Nephron progenitor cell (in vitro differentiated cells): ENCODE results near the gene AP3M1.

ENCODE experiments used
- DNase-seq: peaks from one replicate; pipeline ENCODE4 v3.0.0; 2021
- H3K27ac Mint-ChIP-seq: 2 replicates; pipeline ENCODE4 v1.8.0; 2021; ENCODE audit warnings: mild to moderate bottlenecking, moderate library complexity, mixed read lengths
- H3K27me3 Mint-ChIP-seq: 2 replicates; pipeline ENCODE4 v1.8.0; 2021; ENCODE audit warnings: mild to moderate bottlenecking, low read depth, mixed read lengths; ENCODE audit not compliant: poor library complexity
- H3K36me3 Mint-ChIP-seq: 2 replicates; pipeline ENCODE4 v1.8.0; 2021; ENCODE audit warnings: low read depth, mixed read lengths
- H3K4me1 Mint-ChIP-seq: 2 replicates; pipeline ENCODE4 v1.8.0; 2021; ENCODE audit warnings: mixed read lengths
- H3K4me3 Mint-ChIP-seq: 2 replicates; pipeline ENCODE4 v1.8.0; 2021; ENCODE audit warnings: mild to moderate bottlenecking, moderate library complexity, mixed read lengths
- H3K9me3 Mint-ChIP-seq: 2 replicates; pipeline ENCODE4 v1.8.0; 2021; ENCODE audit warnings: mild to moderate bottlenecking, moderate library complexity, mixed read lengths
- CTCF ChIP-seq: fragments of 200-600 bp; sonication (generic); IDR thresholded peaks from 2 replicates; pipeline ENCODE4 v1.5.0; 2021; ENCODE audit warnings: antibody characterized with exemption

Gene AP3M1

GRCh38 chr10:74167443-74167842 lies 16.8 kb upstream of the AP3M1 start:
- no peak overlapping the region for H3K4me3 Mint-ChIP-seq

GRCh38 chr10:74165530-74165901 lies 14.9 kb upstream of the AP3M1 start:
- H3K27me3 Mint-ChIP-seq: peaks cover 2% of the 10 kb centered on the region
- peaks cover 21% of the 10 kb centered on the region for H3K36me3 Mint-ChIP-seq
- H3K4me3 Mint-ChIP-seq: no peak overlapping the region
- DNase-seq: no peak
- no peak for TF ChIP-seq CTCF
- H3K9me3 Mint-ChIP-seq: no peaks in the 10 kb centered on the region
- H3K27ac Mint-ChIP-seq: no peak overlapping the region
- H3K4me1 Mint-ChIP-seq: peaks cover 5% of the 10 kb centered on the region

More at GRCh38 chr10:74167443-74167842, 16.8 kb upstream of the AP3M1 start:
- no peak for DNase-seq
- Mint-ChIP-seq H3K4me1 (peaks cover 5% of the 10 kb centered on the region), H3K27me3 (peaks cover 2% of the 10 kb centered on the region), H3K27ac (no peak overlapping the region), H3K36me3 (peaks cover 16% of the 10 kb centered on the region), H3K9me3 (no peaks in the 10 kb centered on the region)
- no peak for TF ChIP-seq CTCF

GRCh38 chr10:74164716-74165529 lies 14.3 kb upstream of the AP3M1 start:
- peak overlapping the region; percentile 86 for H3K27ac Mint-ChIP-seq

GRCh38 chr10:74163319-74164068 lies 12.9 kb upstream of the AP3M1 start:
- H3K27ac Mint-ChIP-seq: no peak overlapping the region
- H3K36me3 Mint-ChIP-seq: peaks cover 19% of the 10 kb centered on the region
- DNase-seq: no peak
- no peaks in the 10 kb centered on the region for H3K27me3 Mint-ChIP-seq
- no peak overlapping the region for H3K4me3 Mint-ChIP-seq
- no peaks in the 10 kb centered on the region for H3K9me3 Mint-ChIP-seq
- no peak for TF ChIP-seq CTCF
- peaks cover 5% of the 10 kb centered on the region for H3K4me1 Mint-ChIP-seq

More at GRCh38 chr10:74164716-74165529, 14.3 kb upstream of the AP3M1 start:
- H3K36me3 Mint-ChIP-seq: peaks cover 23% of the 10 kb centered on the region
- no peak overlapping the region for H3K4me3 Mint-ChIP-seq
- no peaks in the 10 kb centered on the region for H3K9me3 Mint-ChIP-seq
- peaks cover 5% of the 10 kb centered on the region for H3K4me1 Mint-ChIP-seq
- DNase-seq: no peak
- TF ChIP-seq CTCF: no peak
- H3K27me3 Mint-ChIP-seq: no peaks in the 10 kb centered on the region

- Mint-ChIP-seq H3K27me3 (peaks cover 2% of the 10 kb centered on the region), H3K4me1 (peaks cover 5% of the 10 kb centered on the region), H3K9me3 (no peaks in the 10 kb centered on the region), H3K36me3 (peaks cover 19% of the 10 kb centered on the region), H3K27ac (no peak overlapping the region), H3K4me3 (no peak overlapping the region)
- DNase-seq: no peak
- TF ChIP-seq CTCF: no peak
Measured at GRCh38 chr10:74160013-74160412, 9.4 kb upstream of the AP3M1 start.
